GM21515 (cell line): ENCODE measurements around the gene KCNMA1.

Experiments used
- ATAC-seq: cut with Tn5 transposase; IDR thresholded peaks from one replicate; pipeline ENCODE4 v1.9.1; 2021; ENCODE audit not compliant: unreplicated experiment

Gene KCNMA1

GRCh38 chr10:77109351-77109994 is 528.1 kb downstream of the KCNMA1 start:
- ATAC-seq, result no peak

GRCh38 chr10:77106676-77107075 is 530.9 kb downstream of the KCNMA1 start:
- no peak for ATAC-seq

DNA sequence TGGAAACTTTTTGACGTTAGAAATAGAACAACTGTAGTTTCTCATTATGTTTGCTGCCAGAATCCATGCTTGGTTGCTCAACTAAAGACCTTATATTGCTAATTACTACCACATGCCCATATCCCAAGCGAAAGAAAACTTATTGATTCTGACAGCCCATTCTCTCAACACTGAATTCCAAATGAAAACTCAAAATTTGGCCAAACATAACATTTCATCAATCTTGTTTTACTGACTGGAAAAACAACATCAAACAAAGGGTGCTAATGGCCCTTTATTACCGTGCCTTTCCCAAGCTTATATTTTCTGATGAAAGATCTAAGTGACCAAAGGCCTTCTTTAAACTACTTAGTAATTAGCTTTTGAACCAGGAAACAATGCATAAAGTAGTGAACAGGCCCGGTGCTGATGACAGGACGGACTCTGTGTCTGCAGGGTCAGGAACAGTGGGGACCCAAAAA is 531.8 kb downstream of the KCNMA1 start:
- ATAC-seq, result no peak

- ATAC-seq, result no peak
Observed at GRCh38 chr10:77104459-77104980, 533.1 kb downstream of the KCNMA1 start.

DNA sequence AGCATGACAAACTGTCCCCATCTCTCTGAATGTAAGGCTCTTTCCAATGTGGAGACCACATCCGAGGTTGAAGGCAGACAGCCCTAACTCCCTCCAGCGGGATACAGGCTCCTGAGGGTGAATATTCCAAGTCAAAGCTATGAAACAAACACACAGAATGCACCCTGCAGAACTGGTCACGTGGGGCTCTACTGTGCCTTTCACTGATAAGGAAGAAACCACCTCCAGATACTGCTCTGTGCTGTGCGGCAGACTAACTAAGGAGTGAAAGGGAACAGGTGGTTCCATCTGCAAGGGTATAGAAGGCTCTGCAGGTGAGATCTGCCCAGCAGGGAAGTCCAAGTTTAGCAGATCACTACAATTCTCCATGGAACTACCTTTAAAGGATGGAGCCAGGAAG is 534.4 kb downstream of the KCNMA1 start:
- ATAC-seq, result no peak

- ATAC-seq, result no peak
Observed at GRCh38 chr10:77101341-77101740, 536.3 kb downstream of the KCNMA1 start.

GRCh38 chr10:77099136-77099535 is 538.5 kb downstream of the KCNMA1 start:
- no peak for ATAC-seq

GRCh38 chr10:77097625-77098024 is 540.0 kb downstream of the KCNMA1 start:
- ATAC-seq, result no peak

DNA sequence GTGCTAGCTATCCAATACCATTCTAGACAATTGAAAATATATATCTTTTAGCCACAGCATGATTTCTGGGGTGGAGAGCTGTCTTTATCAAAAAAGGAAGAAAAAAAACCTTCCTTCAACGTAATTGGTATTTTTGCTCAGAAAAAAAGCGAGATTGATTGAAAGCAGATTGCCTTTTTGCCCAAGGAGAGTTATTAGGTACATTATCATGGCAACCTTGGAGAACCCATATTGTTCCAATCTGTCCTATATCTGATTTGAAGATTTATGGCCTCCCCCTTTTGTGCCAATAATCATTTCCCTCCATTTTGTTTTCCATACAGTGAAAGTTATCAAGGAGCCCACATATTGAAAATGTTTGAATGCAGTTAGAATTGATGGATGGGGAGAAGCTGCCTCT is 544.5 kb downstream of the KCNMA1 start:
- no peak for ATAC-seq

GRCh38 chr10:77091597-77092165 is 545.9 kb downstream of the KCNMA1 start:
- no peak for ATAC-seq

- ATAC-seq, result no peak
Observed at GRCh38 chr10:77090381-77091356, 546.9 kb downstream of the KCNMA1 start.

DNA sequence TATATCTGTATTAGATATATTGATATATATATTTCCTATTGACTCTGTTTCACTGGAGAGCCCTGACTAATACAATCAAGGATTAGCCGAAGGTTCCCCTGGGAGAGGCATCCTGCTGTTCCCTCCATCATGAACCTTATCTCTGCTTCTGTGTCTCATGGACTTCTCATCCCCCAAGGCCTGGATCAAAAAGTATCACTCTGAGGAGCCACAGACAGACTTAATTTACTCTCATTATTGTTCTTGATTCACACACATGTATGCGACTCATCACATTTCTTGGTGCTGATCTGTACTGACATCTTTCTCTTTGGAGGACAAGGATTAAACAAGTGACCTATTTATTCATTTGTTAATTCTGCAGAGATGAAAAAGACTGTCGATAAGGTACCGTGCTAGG is 550.2 kb downstream of the KCNMA1 start:
- ATAC-seq, result no peak

- no peak for ATAC-seq
Observed at GRCh38 chr10:77086081-77086480, 551.5 kb downstream of the KCNMA1 start.

DNA sequence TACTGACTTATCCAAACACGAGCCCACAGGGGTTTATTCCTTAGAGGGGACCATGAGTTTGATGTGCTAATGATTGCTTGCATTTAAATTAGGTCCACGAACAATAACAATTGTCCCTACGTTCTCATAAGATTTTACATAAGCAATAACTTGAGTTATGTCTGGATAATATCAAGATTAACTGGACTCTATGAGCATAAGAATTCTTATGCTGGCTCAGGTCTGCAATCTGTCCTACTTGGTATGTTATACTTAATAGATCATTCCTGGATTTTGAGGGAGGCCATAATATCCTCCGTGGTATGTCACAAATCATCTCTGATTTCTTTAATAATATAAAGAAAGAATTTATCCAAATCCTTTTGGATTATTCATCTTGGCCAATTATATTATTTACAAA is 552.3 kb downstream of the KCNMA1 start:
- no peak for ATAC-seq

DNA sequence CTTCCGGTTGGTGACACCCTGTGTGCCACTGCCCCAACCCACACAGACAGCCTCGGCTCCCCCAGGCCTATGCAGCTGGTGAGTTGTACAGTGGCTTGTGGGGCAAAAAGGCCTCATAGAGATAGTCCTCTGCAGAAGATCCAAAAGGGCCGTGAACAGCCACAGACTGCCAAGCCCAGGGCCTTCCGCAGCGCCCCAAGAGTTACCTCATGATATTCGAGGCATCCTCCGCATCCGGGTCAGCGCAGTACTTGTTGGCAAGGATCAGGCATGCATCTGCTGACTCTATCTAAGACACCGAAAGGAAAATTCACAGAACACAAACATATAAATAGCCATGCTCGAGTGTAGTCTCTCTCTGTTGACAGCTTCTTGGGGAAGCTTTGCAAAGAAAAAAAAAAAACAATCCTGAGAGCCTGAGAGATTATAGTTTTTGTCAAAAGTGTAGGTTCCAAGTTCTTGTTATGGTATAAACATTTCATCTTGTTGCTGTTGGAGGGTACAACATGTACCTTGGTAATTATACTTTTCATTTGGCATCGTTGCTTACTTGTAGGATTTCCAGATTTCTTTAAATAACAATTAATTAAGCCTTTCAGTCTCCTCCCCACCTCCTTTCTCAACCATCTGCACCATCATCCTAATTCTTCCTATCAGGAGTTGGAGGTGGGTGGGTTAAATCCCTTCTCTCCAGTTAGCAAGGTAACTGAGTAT is 553.0 kb downstream of the KCNMA1 start:
- ATAC-seq, result no peak

GRCh38 chr10:77082601-77083252 is 554.9 kb downstream of the KCNMA1 start:
- ATAC-seq, result no peak

DNA sequence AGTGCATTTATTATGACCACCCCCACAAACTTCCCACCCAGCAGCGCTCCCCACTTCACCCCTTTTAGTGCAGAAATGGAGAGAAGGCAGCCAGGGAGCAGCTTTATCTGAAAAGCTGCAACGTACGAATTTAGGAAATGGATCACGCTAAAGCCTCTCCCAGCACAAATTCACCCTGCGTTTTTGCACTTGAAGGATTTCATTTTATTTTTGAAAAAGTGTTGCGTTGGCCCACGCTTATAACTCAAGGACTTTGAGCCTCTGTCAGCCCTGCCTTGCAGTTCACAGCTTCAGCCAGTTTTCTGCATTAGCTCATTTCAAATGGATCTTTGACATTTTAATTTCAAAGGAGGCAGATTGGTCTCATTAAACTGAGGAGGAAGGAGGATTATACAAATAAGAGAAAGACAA is 556.1 kb downstream of the KCNMA1 start:
- no peak for ATAC-seq

GRCh38 chr10:77080361-77081027 is 557.1 kb downstream of the KCNMA1 start:
- no peak for ATAC-seq

DNA sequence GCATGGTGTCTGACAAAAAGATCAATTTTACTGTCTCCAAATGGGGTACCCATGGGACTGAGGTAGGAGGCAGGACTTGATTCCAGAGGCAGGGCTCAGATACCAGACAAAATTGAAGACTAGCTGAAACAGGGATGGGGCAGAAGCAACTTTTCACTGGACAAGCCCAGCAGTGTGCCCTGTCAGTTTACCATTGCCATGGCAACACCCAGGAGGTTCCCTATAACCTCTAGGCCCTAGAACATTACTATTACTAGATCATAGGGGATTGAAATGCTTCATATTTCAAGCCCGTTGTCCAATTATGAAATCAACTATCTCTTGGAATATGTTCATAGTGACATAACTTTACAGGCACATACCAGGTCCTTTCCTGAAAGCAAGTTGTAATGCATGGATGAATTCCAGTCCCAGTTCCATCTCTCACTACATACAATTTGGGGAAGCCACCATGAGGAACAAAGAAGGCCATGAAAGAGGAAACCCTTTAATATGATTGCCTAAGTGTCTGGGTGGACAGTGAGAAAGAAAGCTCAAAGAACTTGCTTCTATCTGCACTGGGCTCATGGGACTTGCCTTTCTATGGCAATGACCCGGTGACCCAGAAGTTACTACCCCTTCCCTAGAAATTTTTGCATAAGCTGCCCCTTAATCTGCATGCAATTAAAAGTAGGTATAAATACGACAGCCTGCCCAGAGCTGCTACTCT is 557.9 kb downstream of the KCNMA1 start:
- ATAC-seq, result no peak
